Small intestine (tissue), 7 donors: ENCODE results near the gene GSTO1. TPM values are rescaled to one million over a fixed set of nuclear protein-coding genes. Genes with fewer than 3 reads are reported as not detected.

Experiments used
- DNase-seq, 2 donors: peaks; one replicate each; pipeline versions ENCODE4 v3.0.0 to v3.0.0-alpha.2; 2013
- FAIRE-seq: peaks from 2 replicates; lab custom pipeline; 2012; peaks lifted over from hg19 to GRCh38; lab: Jason Lieb, UNC
- H3K27ac ChIP-seq, 3 donors: one replicate each; pipeline ENCODE4 v1.5.1; 2013; ENCODE audit warnings: low read length in 2 of 3, mild to moderate bottlenecking in 2 of 3, control low read depth in 1 of 3, inconsistent platforms in 1 of 3, low read depth in 1 of 3, moderate library complexity in 1 of 3
- H3K27me3 ChIP-seq, 3 donors: one replicate each; pipeline ENCODE4 v1.6.1; 2013; ENCODE audit warnings: low read length in 3 of 3, inconsistent platforms in 1 of 3; ENCODE audit not compliant: control insufficient read depth in 3 of 3, insufficient read depth in 3 of 3
- H3K36me3 ChIP-seq, 3 donors: one replicate each; pipeline ENCODE4 v1.6.1; 2013; ENCODE audit warnings: low read length in 3 of 3, inconsistent platforms in 1 of 3, low read depth in 1 of 3, mild to moderate bottlenecking in 1 of 3, moderate library complexity in 1 of 3; ENCODE audit not compliant: control insufficient read depth in 3 of 3, insufficient read depth in 2 of 3
- H3K4me1 ChIP-seq, 3 donors: one replicate each; pipeline ENCODE4 v1.6.1; 2013; ENCODE audit warnings: low read length in 2 of 3, inconsistent platforms in 1 of 3, low read depth in 1 of 3, mild to moderate bottlenecking in 1 of 3, moderate library complexity in 1 of 3; ENCODE audit not compliant: control insufficient read depth in 3 of 3, insufficient read depth in 2 of 3
- H3K4me3 ChIP-seq, 3 donors: one replicate each; pipeline ENCODE4 v1.5.1; 2013; ENCODE audit warnings: low read length in 3 of 3, control low read depth in 1 of 3, inconsistent platforms in 1 of 3, low read depth in 1 of 3, mild to moderate bottlenecking in 1 of 3, moderate library complexity in 1 of 3
- H3K9me3 ChIP-seq, 2 donors: one replicate each; pipeline ENCODE4 v1.6.1; 2013; ENCODE audit warnings: low read depth in 1 of 2, low read length in 1 of 2; ENCODE audit not compliant: control insufficient read depth in 2 of 2, insufficient read depth in 1 of 2
- WGBS, 3 donors: extraction: QIAGEN DNeasy Blood & Tissue Kit; methylation state at CpG; one replicate each; pipeline ENCODE4 v1.1.7; 2013; 5-methylcytosine and 5-hydroxymethylcytosine counted together
- polyA plus RNA-seq, 4 donors: library from polyadenylated mRNA; stranded (reverse) in 3 of 4; unstranded in 1 of 4; fragments of 200-250 nt in 3 of 4; fragments of 120-200 nt in 1 of 4; gene quantifications; one replicate each; pipeline versions ENCODE4 v1.2.1 to v1.2.3, GENCODE V29; 2013
- donor health status: healthy with polysubstance abuse.
- donor health status: control.
- donor health status: control.
- donor health status: Bipolar disorder and iron deficiency.
- donor health status: healthy.

GSTO1 gene
- polyA plus RNA-seq, 4 donors, result 173 to 422 (median 223) TPM

DNA sequence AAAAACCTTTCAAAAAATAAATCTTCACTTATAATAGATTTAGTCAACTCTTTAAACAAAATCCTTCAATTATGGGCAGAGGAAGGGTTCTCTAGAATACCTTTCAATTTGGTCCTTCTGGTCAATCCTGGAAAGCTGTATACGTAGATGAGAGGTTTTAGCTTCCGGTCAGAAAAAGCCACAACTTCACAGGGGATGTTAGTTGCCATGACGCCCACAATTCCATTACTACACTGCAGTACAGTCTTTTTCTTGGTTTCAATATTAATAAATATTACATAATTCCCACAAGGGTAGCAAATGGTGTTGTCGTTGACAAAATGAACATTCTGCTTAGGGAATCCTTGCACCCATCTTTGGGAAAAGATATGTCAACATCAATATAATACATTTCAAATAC is 24.2 kb upstream of the GSTO1 start:
- Histone ChIP-seq H3K27ac (no peak overlapping the region), H3K36me3 (no peaks in the 10 kb centered on the region), H3K4me1 (no peaks in the 10 kb centered on the region), H3K9me3 (no peaks in the 10 kb centered on the region), H3K27me3 (no peaks in the 10 kb centered on the region), H3K4me3 (no peak overlapping the region)
- no peak for DNase-seq
- WGBS, 3 donors, result 69 to 87% (median 76%) methylated on average over 4 of the region's 4 CpGs
- no peak for FAIRE-seq

DNA sequence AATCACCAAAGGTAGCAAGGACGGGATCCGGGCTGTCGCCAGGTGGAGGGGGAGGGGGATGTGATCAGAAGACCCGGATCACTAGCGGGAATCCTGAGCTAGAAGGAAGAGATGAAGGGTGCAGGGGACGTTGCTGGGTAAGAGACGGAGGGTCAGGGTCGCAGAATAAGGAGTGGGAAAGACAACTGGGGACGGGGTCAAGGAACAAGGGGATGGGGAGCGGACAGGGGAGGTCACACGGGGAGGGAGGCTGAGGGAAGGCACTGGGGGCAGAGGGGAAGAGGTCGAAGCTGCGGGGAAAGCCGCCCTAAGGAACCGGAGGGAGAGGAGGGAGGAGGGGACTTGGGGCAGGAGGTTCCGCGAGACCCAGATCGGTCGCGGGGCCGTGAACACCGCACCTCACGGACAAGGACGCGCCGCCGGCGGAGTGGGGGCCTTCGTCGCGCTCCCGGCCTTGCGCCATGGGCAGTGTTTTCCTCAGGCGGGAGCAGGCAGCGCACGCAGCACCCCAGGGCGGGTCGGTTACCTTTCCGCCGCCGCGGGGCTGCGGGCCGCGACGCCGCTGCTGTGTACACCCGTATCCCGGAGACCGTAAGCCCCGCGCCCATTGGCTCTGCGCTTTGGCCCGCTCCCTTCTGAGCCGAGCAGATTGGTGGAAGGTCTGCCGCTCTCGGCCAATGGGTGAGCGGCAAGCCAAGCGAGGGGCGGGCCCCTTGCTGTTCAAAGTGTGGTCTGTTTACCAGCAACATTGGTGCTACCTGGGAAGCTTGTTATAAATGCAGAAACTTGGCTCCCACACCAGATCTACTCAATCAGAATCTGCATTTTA is 22.7 kb upstream of the GSTO1 start, which contains the start of gene CFAP43:
CFAP43 (minus strand) TSS at position 581 of the 829 bp plus-strand sequence; CDS start at position 463, 118 bp downstream.
- no peaks in the 10 kb centered on the region for H3K27me3 ChIP-seq
- H3K4me1 ChIP-seq, result no peaks in the 10 kb centered on the region
- no peaks in the 10 kb centered on the region for H3K9me3 ChIP-seq
- FAIRE-seq, result no peak
- WGBS, 3 donors, result 0 to 1% (median 1%) methylated on average over 43 to 60 of the region's 60 CpGs
- H3K4me3 ChIP-seq, result peak within 1 kb of the TSS; percentile 60 to 94 (median 90)
- H3K36me3 ChIP-seq, result no peaks in the 10 kb centered on the region
- peak; percentile 98 to 99 for DNase-seq
- peak within 1 kb of the TSS; percentile 55 to 84 (median 62) for H3K27ac ChIP-seq

DNA sequence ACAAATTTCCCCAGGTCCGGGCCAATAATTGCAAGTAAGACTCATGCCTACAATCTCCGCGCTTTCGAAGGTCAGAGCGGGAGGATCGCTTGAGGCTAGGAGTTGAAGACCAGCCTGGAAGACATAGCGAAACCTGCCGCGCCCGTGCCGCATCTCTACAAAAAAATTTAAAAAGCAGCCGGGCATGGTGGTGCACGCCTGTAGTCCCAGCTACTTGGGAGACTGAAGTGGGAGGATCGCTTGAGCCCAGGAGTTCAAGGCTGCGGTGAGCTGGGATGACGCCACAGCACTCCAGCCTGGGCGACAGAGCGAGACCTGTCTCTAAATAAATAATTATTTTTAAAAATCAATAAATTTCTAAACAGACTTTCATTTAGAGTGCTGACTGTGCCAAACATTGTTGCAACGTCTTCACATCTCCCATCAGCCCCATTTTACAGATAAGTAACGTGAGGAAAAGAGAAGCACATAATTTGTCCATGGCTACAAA is 22.0 kb upstream of the GSTO1 start:
- WGBS, 3 donors, result 5 to 11% (median 11%) methylated on average over 20 of the region's 20 CpGs
- Histone ChIP-seq H3K4me1 (no peaks in the 10 kb centered on the region), H3K4me3 (peak overlapping the region; percentile 9 to 94 (median 90)), H3K27ac (peak overlapping the region in 1 of 3 donors; percentile 60), H3K27me3 (no peaks in the 10 kb centered on the region), H3K36me3 (no peaks in the 10 kb centered on the region), H3K9me3 (no peaks in the 10 kb centered on the region)
- FAIRE-seq, result no peak
- no peak for DNase-seq

DNA sequence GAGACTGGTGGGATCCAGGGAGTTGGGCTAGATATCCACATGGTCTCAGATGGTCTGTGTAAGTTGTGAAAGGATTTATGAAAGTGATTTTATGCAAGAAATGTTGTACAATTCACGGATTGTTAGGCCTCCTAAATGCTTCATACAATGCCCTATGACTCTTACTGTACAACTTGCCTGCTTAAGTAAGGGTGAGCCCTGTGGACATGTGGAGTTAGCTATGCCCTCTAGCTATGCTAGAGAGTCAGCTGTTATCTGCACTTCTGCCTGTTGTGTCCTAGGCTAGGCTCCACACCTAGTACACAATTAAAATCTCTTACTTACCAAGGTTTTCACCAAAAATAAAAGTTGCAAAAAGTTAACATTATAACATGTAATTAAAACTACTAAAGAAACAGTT is 20.9 kb upstream of the GSTO1 start:
- FAIRE-seq (no peak), DNase-seq (no peak)
- no peak overlapping the region for H3K4me3 ChIP-seq
- 80 to 91% (median 84%) methylated on average over 1 of the region's 1 CpG for WGBS, 3 donors
- H3K27ac ChIP-seq, result no peak overlapping the region
- H3K9me3 ChIP-seq, result no peaks in the 10 kb centered on the region
- H3K4me1 ChIP-seq, result no peaks in the 10 kb centered on the region
- H3K36me3 ChIP-seq, result no peaks in the 10 kb centered on the region
- H3K27me3 ChIP-seq, result no peaks in the 10 kb centered on the region

DNA sequence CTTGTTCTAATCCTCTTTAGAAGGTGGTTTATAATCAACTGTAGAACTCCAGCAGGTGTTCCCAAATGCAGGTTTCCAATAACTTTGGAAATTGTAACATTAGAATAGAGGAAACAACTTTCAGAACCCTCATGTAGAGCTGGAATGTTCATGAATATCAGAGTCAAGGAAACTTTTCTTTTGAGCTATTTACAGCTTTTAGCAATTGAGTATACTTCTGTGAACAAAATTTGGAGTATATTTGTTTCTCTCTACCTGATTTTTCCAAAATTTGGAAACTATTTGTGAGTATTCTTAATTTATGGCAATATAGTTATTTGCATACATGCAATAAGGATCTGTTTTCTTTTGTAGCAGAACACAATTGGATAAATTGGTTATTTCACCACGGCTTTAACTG is 19.8 kb upstream of the GSTO1 start:
- no peak for DNase-seq
- Histone ChIP-seq H3K36me3 (no peaks in the 10 kb centered on the region), H3K4me1 (no peaks in the 10 kb centered on the region), H3K9me3 (no peaks in the 10 kb centered on the region), H3K4me3 (no peak overlapping the region), H3K27me3 (no peaks in the 10 kb centered on the region), H3K27ac (no peak overlapping the region)
- FAIRE-seq, result no peak
- WGBS, 3 donors, result 62 to 86% (median 83%) methylated on average over 1 of the region's 1 CpG

- H3K4me1 ChIP-seq, result no peaks in the 10 kb centered on the region
- H3K4me3 ChIP-seq, result no peak overlapping the region
- 82 to 85% (median 84%) methylated on average over 3 of the region's 3 CpGs for WGBS, 3 donors
- no peak overlapping the region for H3K27ac ChIP-seq
- FAIRE-seq (no peak), DNase-seq (no peak)
- no peaks in the 10 kb centered on the region for H3K36me3 ChIP-seq
- H3K27me3 ChIP-seq, result no peaks in the 10 kb centered on the region
- H3K9me3 ChIP-seq, result no peaks in the 10 kb centered on the region
These were observed 18.9 kb upstream of the GSTO1 start for GRCh38 chr10:104235801-104236200.

DNA sequence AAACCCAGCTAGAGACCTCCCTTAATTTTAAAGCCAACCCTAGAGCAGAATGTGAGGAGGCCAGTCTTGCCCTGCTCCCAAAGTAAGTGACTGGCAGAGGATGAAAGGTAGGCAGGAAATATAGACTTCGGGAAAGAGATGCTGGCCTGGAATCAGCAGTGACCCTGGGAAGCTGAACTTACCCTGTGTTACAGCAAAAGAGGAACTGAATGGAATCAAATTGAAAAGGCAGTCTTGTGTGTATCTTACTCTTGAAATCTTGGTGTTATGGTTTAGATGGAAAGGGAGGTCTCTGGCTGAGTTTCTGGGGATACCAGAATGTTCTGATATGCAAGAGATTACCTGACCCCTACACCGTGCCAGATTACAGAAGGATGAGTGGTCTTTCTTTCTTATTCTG is 14.6 kb upstream of the GSTO1 start:
- H3K9me3 ChIP-seq, result no peaks in the 10 kb centered on the region
- H3K4me1 ChIP-seq, result peaks cover 0 to 15% (median 0%) of the 10 kb centered on the region in 3 donors
- 77 to 87% (median 79%) methylated on average over 2 of the region's 2 CpGs for WGBS, 3 donors
- no peak overlapping the region for H3K27ac ChIP-seq
- no peaks in the 10 kb centered on the region for H3K36me3 ChIP-seq
- H3K27me3 ChIP-seq, result no peaks in the 10 kb centered on the region
- FAIRE-seq (no peak), DNase-seq (no peak)
- H3K4me3 ChIP-seq, result no peak overlapping the region

DNA sequence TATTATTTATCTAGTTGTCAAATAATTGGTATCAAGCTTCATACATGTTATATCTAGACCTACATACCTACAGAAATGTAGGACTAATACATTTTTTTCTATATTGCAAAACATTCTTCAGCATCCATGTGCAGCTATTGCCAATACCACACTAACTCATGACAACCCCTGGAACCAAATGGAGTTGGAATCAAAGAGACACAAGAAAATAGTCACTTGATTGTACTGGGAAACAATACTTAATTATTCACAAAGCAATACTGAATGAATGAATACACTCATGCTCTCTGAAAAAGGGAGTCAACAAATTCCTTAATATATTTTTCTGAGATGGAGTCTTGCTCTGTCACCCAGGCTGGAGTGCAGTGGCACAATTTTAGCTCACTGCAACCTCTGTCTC is 12.1 kb upstream of the GSTO1 start:
- FAIRE-seq (no peak), DNase-seq (no peak)
- H3K27me3 ChIP-seq, result no peaks in the 10 kb centered on the region
- peak overlapping the region in 1 of 3 donors; percentile 83 for H3K27ac ChIP-seq
- peaks cover 0 to 15% (median 0%) of the 10 kb centered on the region in 3 donors for H3K4me1 ChIP-seq
- no peaks in the 10 kb centered on the region for H3K36me3 ChIP-seq
- H3K9me3 ChIP-seq, result peaks cover 0 to 6% of the 10 kb centered on the region in 2 donors
- no peak overlapping the region for H3K4me3 ChIP-seq
